CD4-positive, alpha-beta T cell treated with Interleukin-4 for 1 hour (primary cell): ENCODE results near the gene ACSL5.

Experiments
- DNase-seq, 2 donors: peaks; one replicate each; pipeline ENCODE4 v3.0.0-alpha.2; 2020 to 2022

Gene ACSL5, protein sequence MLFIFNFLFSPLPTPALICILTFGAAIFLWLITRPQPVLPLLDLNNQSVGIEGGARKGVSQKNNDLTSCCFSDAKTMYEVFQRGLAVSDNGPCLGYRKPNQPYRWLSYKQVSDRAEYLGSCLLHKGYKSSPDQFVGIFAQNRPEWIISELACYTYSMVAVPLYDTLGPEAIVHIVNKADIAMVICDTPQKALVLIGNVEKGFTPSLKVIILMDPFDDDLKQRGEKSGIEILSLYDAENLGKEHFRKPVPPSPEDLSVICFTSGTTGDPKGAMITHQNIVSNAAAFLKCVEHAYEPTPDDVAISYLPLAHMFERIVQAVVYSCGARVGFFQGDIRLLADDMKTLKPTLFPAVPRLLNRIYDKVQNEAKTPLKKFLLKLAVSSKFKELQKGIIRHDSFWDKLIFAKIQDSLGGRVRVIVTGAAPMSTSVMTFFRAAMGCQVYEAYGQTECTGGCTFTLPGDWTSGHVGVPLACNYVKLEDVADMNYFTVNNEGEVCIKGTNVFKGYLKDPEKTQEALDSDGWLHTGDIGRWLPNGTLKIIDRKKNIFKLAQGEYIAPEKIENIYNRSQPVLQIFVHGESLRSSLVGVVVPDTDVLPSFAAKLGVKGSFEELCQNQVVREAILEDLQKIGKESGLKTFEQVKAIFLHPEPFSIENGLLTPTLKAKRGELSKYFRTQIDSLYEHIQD

DNA sequence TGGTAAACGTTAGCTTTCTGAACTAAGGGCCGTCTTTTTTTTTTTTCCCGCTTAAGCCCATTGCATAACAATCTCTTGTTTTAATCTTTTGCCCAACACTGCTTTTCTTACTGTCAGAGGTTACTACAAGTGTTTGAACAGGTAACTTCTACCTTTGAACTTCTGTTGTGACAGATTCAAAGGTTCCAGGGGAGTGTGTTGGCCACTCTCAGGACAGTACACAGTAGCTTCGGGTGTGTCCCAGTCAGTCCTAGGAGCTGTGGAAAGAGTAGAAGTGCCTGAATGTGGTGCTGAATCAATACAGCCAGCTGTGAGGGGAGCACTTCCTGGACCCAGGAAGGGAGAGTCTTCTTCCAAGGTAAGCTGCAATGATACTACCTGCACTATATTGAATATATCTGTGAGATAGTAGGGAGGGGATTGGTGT is at the start of gene ACSL5:
ACSL5 (plus strand) TSS at position 205 of the 427 bp plus-strand sequence. CDS start 20,831 bp downstream, outside the sequence.
- DNase-seq = no peak

DNA sequence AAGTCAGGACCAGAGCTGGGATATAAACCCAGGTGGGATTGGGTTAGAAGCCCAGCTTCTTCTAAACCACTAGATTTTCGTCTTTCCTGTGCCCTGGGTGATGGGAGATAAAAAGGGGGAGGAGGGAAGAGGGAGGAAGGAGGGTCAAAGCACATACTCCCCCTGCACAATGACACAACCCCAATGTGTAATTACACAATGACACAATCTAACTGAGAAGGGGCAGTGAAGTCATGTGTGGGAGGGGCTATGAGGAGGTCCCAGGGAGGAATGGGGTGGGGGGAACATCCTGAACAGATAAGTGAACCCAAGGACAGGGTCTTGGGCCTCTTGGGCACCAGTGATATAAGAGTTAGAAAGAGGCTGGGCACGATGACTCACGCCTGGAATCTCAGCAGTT is 46.2 kb upstream of the ACSL5 start:
- no peak for DNase-seq

DNA sequence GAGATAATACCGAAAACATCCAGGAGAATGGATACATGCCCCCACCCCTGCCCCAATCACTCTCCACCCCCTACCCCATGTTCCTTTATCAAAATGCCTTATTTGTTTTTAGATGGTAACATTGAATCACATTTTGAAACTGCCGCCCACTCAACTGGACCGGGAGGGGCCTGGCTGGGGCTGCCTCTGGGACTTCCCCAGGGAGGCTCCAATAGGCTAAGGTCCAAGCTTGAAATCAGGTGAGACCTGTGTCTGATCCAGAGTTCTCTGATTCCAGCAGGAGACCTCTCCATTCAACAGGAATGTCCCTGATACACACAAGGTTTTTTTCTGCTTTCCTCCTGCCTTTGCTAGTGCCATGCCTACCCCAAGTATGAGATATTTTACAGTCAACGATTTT is 43.8 kb upstream of the ACSL5 start:
- DNase-seq = no peak

DNA sequence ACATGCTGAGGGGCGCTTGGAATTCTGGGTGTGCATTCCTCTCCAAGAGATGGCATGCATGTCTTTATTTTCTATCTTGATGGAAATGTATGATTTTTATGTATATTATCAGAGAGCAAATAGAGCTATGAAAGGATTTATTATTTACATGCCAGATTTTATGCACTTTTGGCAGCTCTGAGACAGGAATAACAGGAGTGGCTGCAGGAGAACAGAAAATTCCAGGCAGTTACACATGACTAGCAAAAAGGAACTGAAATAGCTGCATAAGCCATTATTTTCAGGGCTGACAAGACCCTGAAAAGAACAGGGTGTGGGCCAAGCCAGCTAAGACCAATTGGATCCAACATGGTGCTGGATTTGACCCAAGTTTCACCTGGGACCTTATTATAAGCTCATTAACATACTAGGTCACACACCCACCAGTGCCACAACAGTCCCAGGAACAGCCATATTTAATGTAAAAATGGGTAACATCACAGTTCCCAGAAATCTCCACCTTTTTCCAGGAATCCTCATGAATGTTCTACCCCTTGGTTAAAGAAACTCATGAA is 43.2 kb upstream of the ACSL5 start:
- no peak for DNase-seq

DNA sequence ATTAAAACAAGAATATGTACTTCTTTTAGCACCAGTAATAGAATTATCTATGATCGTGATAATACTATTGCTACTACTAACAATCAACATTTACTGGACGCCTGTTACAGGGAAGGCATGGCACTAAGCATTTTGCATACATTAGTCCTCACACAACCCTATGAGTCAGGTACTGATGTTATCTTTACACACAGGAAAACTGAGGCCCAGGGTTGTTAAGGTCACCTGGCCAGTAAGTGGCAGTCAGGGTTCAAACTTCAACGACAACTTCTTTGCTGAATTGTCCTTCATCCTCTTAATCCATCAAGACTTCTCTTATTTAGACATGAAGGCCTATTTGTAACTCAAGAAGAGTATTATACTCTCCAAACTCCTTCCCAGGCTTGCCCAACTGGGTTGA is 41.9 kb upstream of the ACSL5 start:
- no peak for DNase-seq

DNA sequence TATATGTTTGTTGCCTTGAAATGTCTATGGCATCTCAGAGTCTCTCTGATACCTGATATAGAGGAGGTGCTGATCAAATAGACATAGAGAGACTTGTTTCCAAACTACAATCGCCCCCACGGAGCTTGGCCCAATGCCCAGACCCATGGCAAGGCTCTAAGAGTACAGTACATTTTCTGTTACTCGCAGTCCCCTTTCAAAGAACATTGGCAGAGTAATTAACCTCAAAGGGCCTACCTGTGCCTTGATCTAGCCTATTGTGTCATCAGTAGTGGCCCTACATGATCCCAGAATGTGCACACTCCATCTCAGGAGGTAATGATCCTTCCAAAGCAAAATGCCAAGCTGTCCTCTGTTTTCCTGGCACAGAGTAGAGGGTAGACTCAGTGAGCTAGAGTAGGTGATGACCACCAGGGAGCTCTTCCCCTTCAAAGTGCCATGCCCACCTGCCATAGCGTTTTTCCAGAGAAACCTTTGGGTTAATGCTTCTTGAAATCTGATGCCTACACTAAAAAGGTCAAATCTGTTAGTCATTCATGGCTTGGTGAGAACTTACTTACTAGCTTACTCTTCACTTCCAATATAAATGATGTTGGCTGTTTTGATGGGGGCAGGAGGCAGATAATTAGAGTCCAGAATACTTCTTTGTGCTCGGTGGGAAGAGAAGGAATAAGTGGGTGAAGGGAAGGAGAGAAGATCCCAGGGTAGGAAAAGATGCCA is 41.2 kb upstream of the ACSL5 start:
- DNase-seq = no peak

DNA sequence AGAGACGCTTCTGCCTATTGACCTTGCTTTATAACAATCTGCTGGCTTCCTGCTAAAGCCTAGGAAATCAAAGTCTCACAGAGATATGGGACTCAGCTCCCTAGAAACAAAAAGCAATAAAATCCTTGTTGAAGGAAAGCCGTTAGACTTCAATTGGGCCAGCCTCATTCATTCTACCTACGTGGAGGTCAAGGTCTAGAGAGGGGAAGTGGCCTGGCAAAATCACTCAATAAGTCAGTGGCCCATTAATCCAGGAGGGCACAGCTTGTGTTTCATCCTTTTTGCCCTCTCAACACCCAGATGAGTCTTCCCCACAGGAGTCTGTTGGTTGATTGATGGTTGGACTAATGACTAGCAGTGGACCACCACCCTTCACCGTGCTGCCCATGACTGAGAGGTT is 40.5 kb upstream of the ACSL5 start:
- DNase-seq = no peak

DNA sequence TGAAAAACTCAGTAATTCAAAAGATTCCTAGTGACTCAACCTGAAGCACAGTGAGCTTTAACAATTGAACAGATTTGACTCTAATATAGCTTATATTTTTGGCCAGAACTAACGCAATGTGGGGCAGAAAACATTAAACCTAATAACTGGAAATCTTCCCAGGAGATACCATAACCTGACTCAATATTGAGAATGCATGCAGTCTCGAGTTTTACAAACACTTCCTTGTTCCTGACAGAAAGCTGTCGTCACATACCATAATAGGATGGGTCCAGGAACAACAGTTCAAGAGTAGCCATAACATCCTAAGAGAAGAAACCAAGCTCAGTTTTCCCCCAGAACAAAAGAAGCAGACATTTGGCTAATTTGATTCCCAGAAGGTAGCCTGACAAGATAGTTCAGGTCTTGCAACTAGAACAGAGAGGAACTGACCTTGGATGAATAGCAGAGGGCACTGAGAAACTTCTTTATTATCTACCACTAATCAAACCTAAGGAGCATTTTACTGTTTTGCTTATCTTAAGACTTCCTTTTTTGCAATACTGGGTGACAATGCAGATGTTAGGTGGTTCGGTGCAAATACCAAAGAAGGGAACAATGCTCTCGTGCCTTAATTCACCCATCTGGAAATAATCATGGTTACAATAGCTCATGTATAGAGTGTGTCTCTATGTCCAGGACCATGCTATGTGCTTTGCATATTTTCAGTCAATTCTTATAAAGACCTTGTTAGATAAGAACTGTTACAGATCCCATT is 38.6 kb upstream of the ACSL5 start:
- DNase-seq = no peak

DNA sequence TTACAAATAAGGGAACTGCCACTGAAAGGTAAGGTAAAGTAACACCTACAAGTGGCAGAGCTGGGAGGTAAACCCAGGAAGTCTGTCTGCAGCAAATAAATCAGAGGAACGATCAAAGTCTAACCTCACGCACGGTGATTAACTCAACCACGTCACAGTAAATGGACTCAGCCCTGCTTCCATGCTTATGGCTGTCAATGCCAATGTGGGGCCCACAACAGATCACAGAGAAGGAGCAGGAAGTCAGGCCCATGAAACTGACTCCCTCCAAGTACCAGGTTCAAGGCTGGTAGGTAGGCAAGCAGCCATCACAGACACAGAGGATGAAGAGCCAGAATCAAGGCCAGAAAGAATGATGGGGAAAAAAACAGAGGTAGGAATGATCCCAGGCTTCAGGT is 38.0 kb upstream of the ACSL5 start:
- DNase-seq = no peak

DNA sequence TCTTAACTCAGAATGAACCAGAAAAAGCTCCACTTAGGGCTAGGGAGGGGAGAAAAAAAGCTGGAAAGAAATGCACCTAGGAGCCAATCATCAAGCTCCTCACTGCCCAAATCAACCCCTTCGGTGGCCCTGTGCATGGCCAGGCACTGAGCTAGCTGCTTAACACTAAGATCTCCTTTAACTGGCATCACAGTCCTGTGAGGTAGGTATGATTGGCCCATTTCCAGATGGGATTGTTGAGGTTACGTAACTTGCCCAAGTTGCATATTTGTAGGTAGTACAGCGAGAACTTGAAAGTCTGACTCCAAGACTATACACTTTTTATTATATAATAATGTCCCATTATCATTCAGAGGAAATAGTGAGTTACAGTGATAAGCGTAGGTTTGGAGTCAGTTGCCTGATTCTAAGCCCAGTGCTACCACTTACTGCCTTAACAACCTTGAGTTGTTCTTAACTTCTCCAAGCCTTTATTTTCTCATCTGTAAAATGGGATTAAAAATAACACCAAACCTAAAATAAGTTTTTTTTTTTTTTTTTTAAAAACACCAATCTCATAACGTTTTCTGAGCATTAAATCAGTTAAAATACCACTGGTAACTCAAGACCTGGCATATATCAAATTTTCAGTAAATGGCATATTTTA is 37.2 kb upstream of the ACSL5 start:
- DNase-seq = no peak

DNA sequence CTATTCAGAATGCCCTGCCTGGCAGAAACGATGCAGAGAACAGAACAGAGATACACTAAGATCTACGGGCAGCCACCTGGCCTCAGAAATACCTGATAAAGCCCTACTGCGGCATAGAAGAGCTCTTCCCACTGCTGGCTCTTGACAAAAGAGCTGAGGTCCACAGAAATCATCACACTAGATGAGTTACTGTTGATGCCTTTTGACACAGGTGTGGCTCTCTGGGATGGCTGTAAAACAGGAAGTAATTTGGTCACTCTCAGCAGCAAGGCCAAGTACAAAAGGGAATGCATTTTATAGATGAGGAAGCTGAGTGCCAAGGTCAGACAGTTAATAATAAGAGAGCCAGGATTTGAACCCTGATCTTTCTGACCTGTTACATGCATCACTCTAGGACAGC is 35.0 kb upstream of the ACSL5 start:
- no peak for DNase-seq

DNA sequence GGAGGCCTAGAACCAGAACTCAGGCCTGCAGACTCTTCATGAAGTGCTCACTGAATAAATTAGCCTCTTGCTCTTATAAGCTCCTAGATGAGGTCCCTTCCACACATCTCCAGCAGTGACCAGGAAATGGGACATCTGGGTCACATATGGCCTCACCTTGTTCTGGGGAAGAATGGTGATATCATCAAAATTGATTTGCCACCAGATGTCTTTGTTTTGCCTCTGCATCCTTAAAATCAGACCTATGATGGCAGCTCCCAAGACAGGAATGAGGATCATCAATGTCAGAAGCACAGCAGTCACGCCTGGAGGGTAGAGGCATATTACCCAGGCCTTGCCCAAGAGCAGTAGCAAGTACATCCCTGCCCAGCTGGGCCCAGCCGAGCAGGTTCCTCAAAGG is 33.3 kb upstream of the ACSL5 start:
- no peak for DNase-seq

DNA sequence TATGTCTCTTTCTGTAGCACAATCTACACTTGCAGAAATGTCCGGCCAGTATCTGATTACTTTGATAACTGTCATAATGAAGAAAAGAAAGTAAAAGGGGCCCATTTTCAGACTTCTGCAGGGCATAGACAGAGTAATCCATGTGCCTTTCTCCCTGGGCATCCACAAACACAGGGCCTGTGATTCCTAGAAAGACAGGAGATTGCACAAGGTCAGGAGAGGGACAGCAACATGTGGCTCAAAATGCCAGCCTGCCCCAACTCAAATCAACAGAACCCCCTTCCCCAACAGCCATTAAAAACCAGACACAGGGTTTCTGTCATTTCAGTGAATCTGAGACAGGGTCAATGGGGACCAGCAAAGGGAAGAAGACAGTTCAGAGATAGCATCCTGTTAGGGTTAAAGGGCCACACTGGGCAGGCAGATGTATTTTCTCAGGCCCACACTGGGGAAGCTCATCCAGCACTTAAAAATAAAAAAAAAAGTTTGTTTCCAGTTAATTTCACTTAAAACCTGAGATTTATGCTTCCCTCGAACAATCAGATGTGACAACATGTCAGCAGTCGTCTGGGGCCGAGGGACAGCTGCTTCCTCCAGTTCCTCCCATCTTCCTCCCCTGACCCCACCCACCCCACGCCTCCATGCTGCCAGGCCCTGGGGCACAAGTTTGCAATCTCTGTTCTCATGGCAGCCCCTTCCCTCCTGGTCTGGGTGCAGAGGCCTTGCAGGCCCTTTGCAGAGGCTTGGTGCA is 30.7 kb upstream of the ACSL5 start:
- no peak for DNase-seq

DNA sequence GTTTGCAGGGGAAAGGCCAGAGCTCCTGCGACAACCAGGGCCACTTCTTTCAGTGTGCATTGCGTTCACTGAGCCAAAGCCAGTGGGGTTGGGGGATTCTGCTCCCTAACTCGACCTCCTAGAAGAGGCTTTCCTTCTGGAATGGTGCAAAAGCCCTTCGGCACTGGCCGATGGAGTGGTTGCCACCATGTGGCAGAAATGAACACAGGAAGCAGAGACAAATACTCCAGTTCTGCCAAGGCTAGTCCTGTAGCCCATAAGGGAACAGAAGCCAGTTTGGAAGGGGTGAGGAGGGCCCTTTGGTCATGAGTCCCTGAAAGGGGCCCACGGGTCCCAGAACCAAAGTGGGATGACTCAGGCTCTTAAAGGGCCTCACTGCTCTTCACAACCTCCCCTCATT is 29.7 kb upstream of the ACSL5 start:
- DNase-seq = no peak

DNA sequence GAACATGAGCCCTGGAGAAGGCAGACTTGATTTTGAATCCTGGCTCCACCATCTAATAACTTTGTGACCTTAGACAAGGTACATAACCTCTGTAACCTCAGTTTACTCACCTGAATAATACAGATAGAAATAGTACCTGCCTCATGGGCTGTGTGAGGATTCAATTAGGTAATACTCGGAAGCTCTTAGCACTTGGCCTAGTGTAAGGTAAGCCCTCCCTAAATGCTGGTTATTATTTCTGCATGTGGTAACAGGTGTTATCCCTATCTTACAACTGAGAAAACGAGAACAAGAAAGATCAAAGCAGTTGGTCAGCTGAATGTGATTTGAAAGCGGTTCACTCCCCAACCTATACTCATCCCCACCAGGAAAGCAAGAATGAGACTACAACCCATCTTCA is 28.7 kb upstream of the ACSL5 start:
- DNase-seq = no peak

DNA sequence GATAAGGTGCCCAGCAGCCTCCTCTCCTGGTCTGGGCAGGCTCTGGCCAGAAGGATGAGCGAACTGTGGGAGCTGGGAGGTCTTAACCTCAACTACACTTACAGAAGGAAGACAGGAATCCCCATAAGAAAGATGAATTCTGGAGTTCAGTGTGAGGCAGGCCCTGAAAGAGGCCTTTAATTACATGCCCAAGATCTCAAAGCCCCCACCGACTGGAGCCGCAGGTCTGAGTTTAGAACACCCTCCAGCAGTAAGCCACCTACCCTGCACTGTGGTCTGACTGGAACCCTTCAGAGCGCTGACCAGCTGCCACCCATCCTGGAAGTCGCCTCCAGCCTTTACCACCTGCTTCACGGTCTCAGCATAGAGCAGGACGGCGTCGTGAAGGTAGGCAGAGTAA is 28.2 kb upstream of the ACSL5 start:
- DNase-seq = no peak

DNA sequence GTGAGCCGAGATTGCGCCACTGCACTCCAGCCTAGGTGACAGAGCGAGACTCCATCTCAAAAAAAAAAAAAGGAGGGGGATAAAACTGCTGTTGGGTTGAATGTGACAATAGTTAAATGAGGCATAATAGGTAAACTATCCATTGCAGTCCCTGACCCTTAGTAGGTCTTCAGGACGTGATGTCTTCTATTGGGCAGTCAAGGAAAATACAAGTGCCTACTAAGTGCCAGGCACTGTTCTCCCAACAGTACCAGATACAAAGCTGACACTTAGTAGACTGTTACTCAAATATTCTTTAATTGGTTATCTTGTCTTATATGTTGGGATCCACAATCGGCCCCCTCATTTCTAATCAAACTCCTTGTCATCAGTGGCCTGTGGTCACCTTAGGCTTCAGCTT is 27.1 kb upstream of the ACSL5 start:
- DNase-seq = no peak

DNA sequence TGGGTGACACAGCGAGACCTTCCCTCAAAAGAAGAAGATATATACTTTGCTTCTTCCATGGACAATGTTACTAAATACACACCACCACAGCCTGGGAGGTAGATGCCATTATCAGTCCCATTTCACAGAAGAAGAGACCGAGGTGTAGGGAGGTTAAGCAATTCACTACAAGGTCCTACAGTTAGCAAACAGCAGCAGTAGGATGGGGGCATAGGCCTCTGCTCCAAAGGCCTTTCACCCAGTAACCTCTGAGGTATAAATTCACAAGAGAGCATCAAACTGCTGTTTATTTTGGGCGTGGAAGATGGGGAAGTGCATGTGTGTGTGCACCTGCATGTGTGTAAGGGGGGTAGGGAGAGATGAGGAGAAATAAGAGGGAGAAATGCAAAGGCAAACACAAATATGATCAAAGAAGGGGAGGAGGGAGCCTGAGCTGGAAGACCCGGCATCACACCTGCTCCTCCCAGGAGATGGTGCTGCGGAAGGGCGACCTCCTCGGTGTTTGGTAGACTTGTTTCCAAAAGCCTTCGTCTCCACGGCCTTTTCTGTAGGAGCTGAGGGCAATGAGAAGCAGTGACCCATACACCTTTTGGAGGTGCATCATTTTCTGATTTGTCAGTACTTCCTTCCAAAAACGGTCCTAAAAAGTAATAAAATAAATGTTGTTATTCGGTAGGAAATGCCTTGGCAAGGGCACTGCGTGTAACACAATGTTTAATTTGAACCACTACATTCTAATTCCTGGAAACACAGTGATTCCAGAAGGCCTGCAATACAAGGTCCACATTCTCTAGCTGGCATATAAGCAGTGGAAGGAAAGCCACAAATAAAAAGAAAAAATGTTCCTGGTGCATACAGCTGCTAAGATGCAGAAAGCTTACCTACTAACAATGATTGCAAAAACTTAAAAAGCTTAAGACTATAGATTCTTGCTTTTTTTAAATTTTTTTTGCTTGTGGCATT is 25.9 kb upstream of the ACSL5 start:
- DNase-seq = no peak

DNA sequence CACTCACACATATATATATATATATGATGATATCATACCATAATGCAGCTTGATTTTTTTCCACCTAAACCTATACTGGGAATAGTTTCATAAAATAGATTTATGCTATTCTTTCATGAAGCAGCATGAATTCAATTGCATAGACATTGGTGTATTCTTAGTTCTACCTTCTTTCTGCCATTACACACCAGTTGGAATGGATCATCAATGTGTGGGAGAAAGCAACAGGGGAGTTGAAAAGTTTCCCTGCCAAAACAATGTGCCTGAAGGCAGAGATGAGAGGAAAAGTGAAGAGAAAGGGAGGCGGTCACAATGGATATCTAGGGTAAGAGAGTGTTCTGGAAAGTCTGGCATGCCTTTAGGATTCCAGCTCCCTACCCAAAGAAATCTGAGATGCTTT is 25.2 kb upstream of the ACSL5 start:
- no peak for DNase-seq

DNA sequence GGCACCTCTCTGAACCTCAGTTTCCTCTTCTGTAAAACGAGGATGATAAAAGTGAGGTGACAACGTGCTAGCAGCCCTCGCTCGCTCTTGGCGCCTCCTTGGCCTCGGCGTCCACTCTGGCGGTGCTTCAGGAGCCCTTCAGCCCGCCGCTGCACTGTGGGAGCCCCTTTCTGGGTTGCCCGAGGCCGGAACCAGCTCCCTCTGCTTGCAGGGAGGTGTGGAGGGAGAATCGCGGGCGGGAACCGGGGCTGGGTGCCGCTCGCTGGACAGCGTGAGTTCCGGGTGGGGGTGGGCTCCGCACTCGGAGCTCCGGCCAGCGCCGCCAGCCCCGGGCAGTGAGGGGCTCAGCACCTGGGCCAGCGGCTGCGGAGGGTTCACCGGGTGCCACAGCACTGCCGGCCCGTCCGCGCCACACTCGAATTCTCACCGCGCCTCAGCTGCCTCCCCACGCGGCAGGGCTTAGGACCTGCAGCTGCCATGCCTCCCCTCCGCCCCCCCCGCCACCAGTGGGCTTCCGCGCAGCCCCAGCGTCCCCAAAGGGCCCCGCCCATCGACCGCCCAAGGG is 24.3 kb upstream of the ACSL5 start:
- DNase-seq = no peak
